HCT116 (cell line): ENCODE measurements around the gene CERS6. TPM values are rescaled to one million over a fixed set of nuclear protein-coding genes. Genes with fewer than 3 reads are reported as not detected.

Experiments
- ATAC-seq: fragments of 200-7000 bp; cut with Tn5 transposase; 2 replicates; pipeline ENCODE4 v1.9.1; 2020; ENCODE audit warnings: mild to moderate bottlenecking, moderate library complexity
- BruUV-seq: library from RNA; stranded (reverse); fragments of 400-500 nt; replicated peaks from 2 replicates; lab custom pipeline; 2021; lab: Mats Ljungman, UMichigan
- CTCF ChIA-PET: fragments of 300-600 bp; sonication (Branson Sonifier 250); formaldehyde crosslinking; loops from one replicate; lab custom pipeline; 2021; ENCODE audit warnings: antibody characterized with exemption; lab: Charles Lee
- POLR2A ChIA-PET: fragments of 300-600, 350-600 bp; sonication (Branson Sonifier 250); formaldehyde crosslinking; loops from one replicate; lab custom pipeline; 2021; ENCODE audit warnings: antibody characterized with exemption; lab: Charles Lee
- RAD21 ChIA-PET, 2 experiments: fragments of 300-600 bp; sonication (Branson Sonifier 250); formaldehyde crosslinking; loops; one replicate each; lab custom pipeline; 2023; ENCODE audit warnings: low total read pairs in 2 of 2; ENCODE audit not compliant: uncharacterized antibody in 2 of 2, unreplicated experiment in 2 of 2, low non-redundant PET in 1 of 2; lab: Charles Lee
- DNase-seq: peaks from one replicate; pipeline ENCODE4 v3.0.0-alpha.2; 2010; ENCODE audit warnings: low read depth, low spot score
- H2AFZ ChIP-seq: fragments of 200-600 bp; shearing (Covaris generic), sonication (generic); 2 replicates; pipeline ENCODE4 v1.6.1; 2017; ENCODE audit warnings: low read depth, mixed run types, mixed read lengths, antibody characterized with exemption, low read length; ENCODE audit not compliant: poor library complexity, severe bottlenecking
- H3K27ac ChIP-seq: 2 replicates; pipeline ENCODE4 v1.5.1; 2012; ENCODE audit warnings: low read depth, low read length
- H3K27me3 ChIP-seq: fragments of 200-600 bp; sonication (generic); 2 replicates; pipeline ENCODE4 v1.6.1; 2016; ENCODE audit warnings: mixed run types, low read length, mixed read lengths; ENCODE audit not compliant: insufficient read depth
- H3K36me3 ChIP-seq, 2 experiments: fragments of 200-500 bp in 1 of 2; fragments of 200-600 bp in 1 of 2; sonication (Bioruptor generic) in 1 of 2; sonication (generic) in 1 of 2; 2 replicates each; pipeline versions ENCODE4 v1.5.1 to v1.6.1; 2014 to 2016; ENCODE audit warnings: low read length in 2 of 2, inconsistent platforms in 1 of 2, mixed read lengths in 1 of 2, mixed run types in 1 of 2; ENCODE audit not compliant: insufficient read depth in 2 of 2, control insufficient read depth in 1 of 2
- H3K4me1 ChIP-seq, 2 experiments: fragments of 200-600 bp in 1 of 2; sonication (generic) in 1 of 2; 2 replicates each; pipeline versions ENCODE4 v1.5.1 to v1.6.1; 2012 to 2017; ENCODE audit warnings: low read length in 2 of 2, inconsistent platforms in 1 of 2, mild to moderate bottlenecking in 1 of 2, mixed read lengths in 1 of 2, mixed run types in 1 of 2, moderate library complexity in 1 of 2; ENCODE audit not compliant: insufficient read depth in 2 of 2, control insufficient read depth in 1 of 2
- H3K4me2 ChIP-seq: fragments of 200-600 bp; sonication (generic); 2 replicates; pipeline ENCODE4 v1.6.1; 2017; ENCODE audit warnings: mixed run types, low read length, mixed read lengths
- H3K4me3 ChIP-seq, 2 experiments: fragments of 200-600 bp in 1 of 2; sonication (generic) in 1 of 2; replicated peaks in 1 of 2; 2 replicates each; pipeline ENCODE4 v1.5.1; 2011 to 2016; ENCODE audit warnings: low read length in 2 of 2, control low read depth in 1 of 2, low read depth in 1 of 2, mild to moderate bottlenecking in 1 of 2, mixed read lengths in 1 of 2, mixed run types in 1 of 2
- H3K79me2 ChIP-seq: fragments of 200-600 bp; sonication (generic); 2 replicates; pipeline ENCODE4 v1.6.1; 2017; ENCODE audit warnings: mild to moderate bottlenecking, mixed run types, low read length, moderate library complexity, mixed read lengths; ENCODE audit not compliant: insufficient read depth
- H3K9ac ChIP-seq: fragments of 200-600 bp; sonication (generic); 2 replicates; pipeline ENCODE4 v1.6.1; 2016; ENCODE audit warnings: low read length, mixed read lengths
- H3K9me2 ChIP-seq: fragments of 200-600 bp; sonication (generic), shearing (Covaris generic); 2 replicates; pipeline ENCODE4 v1.6.1; 2017; ENCODE audit warnings: mixed run types, mild to moderate bottlenecking, moderate library complexity; ENCODE audit not compliant: insufficient read depth
- H3K9me3 ChIP-seq, 2 experiments: fragments of 200-500 bp in 1 of 2; fragments of 200-600 bp in 1 of 2; sonication (Bioruptor generic) in 1 of 2; sonication (generic) in 1 of 2; 2 replicates each; pipeline ENCODE4 v1.6.1; 2014 to 2017; ENCODE audit warnings: low read length in 2 of 2, mixed read lengths in 2 of 2, inconsistent platforms in 1 of 2, low read depth in 1 of 2, mild to moderate bottlenecking in 1 of 2, mixed run types in 1 of 2, moderate library complexity in 1 of 2; ENCODE audit not compliant: control insufficient read depth in 1 of 2, insufficient read depth in 1 of 2
- H4K20me1 ChIP-seq: fragments of 200-600 bp; sonication (generic), shearing (Covaris generic); 2 replicates; pipeline ENCODE4 v1.6.1; 2017; ENCODE audit warnings: mixed run types, mild to moderate bottlenecking, moderate library complexity; ENCODE audit not compliant: insufficient read depth
- CEBPB ChIP-seq: IDR thresholded peaks from 2 replicates; pipeline ENCODE4 v1.6.1; 2012; ENCODE audit warnings: low read depth
- EZH2 ChIP-seq: fragments of 200-600 bp; sonication (generic); IDR thresholded peaks from 2 replicates; pipeline ENCODE4 v1.6.1; 2017; ENCODE audit warnings: antibody characterized with exemption, mixed run types
- FOSL1 ChIP-seq: IDR thresholded peaks from 2 replicates; pipeline ENCODE4 v1.6.1; 2012; ENCODE audit warnings: low read depth
- JUND ChIP-seq: IDR thresholded peaks from 2 replicates; pipeline ENCODE4 v1.6.1; 2012
- POLR2A ChIP-seq: IDR thresholded peaks from 2 replicates; pipeline ENCODE4 v1.7.0; 2011; ENCODE audit warnings: borderline replicate concordance; ENCODE audit not compliant: insufficient read depth, insufficient read length; ENCODE audit errors: extremely low read depth
- POLR2AphosphoS5 ChIP-seq: IDR thresholded peaks from 2 replicates; pipeline ENCODE4 v1.6.1; 2011; ENCODE audit warnings: mild to moderate bottlenecking, low read depth, low read length, moderate library complexity
- SRF ChIP-seq: IDR thresholded peaks from 2 replicates; pipeline ENCODE4 v1.6.1; 2012; ENCODE audit warnings: low read depth
- YY1 ChIP-seq: IDR thresholded peaks from 2 replicates; pipeline ENCODE4 v1.6.1; 2011; ENCODE audit warnings: low read length, low read depth, moderate library complexity, mild to moderate bottlenecking; ENCODE audit not compliant: insufficient replicate concordance; ENCODE audit errors: extremely low read depth
- ZNF274 ChIP-seq: fragments of 200-500 bp; sonication (Bioruptor generic); IDR thresholded peaks from 2 replicates; pipeline ENCODE4 v1.6.1; 2014; ENCODE audit warnings: mild to moderate bottlenecking, low read depth, low read length, inconsistent platforms
- intact Hi-C: fragments of 100-400 bp; cut with micrococcal nuclease; formaldehyde crosslinking; loops from 2 replicates; pipeline ENCODE4 v1.10.0; 2022
- total RNA-seq: library from RNA; stranded (reverse); gene quantifications from one replicate; pipeline ENCODE4 v1.2.1, GENCODE V29; 2021; ENCODE audit not compliant: unreplicated experiment
- TF ChIP-seq, protein P1 (sequence below): IDR thresholded peaks from 2 replicates; pipeline ENCODE4 v1.6.1; 2012
- TF ChIP-seq, protein P2 (sequence below), 3 experiments: fragments of 200-600 bp in 1 of 3; sonication (generic) in 1 of 3; IDR thresholded peaks in 2 of 3; conservative IDR thresholded peaks in 1 of 3; 2 replicates each; pipeline ENCODE4 v1.5.1; 2012 to 2017; ENCODE audit warnings: low read depth in 2 of 3, low read length in 2 of 3, antibody characterized with exemption in 1 of 3, borderline replicate concordance in 1 of 3, control low read depth in 1 of 3, mild to moderate bottlenecking in 1 of 3, mixed read lengths in 1 of 3, mixed run types in 1 of 3, moderate library complexity in 1 of 3; ENCODE audit not compliant: insufficient read depth in 1 of 3

Gene CERS6
- total RNA-seq, 1 experiment from 2014 or later: 37.0 TPM

DNA sequence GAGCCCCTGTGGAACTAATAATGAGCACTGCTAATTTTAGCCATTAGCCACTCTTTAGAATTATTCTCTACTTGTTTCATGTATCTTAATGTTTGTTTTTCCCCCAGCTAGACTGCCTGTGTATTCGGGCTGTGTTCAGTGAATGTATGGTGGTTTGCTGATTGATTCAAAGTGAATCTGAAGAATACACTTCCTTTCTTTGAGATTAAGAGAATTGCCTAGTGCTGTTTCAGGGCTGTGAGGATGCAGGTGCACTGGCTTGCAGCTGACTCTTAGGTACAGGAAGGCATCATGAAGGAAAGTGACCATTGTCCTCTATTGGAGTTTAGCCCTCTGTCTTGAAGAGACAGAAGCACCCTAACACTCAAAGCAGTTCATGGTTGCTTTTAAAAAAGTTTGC is 138.7 kb downstream of the CERS6 start:
- ChIA-PET CTCF (no interaction called here), POLR2A (no interaction called here), RAD21 (no interaction called here)
- peaks cover 3 to 20% of the 10 kb centered on the region in 2 experiments; a peak in 3 of 4 replicates for H3K4me1 ChIP-seq
- no peaks in the 10 kb centered on the region for H3K9me2 ChIP-seq
- H3K9me3 ChIP-seq: no peaks in the 10 kb centered on the region
- no peak overlapping the region for H3K27ac ChIP-seq
- no peak overlapping the region for H2AFZ ChIP-seq
- no peak overlapping the region for H3K9ac ChIP-seq
- BruUV-seq: no TSS peak
- DNase-seq (no peak), ATAC-seq (no peak)
- TF ChIP-seq, protein P1, sequence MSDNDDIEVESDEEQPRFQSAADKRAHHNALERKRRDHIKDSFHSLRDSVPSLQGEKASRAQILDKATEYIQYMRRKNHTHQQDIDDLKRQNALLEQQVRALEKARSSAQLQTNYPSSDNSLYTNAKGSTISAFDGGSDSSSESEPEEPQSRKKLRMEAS: no peak
- TF ChIP-seq, protein P2, sequence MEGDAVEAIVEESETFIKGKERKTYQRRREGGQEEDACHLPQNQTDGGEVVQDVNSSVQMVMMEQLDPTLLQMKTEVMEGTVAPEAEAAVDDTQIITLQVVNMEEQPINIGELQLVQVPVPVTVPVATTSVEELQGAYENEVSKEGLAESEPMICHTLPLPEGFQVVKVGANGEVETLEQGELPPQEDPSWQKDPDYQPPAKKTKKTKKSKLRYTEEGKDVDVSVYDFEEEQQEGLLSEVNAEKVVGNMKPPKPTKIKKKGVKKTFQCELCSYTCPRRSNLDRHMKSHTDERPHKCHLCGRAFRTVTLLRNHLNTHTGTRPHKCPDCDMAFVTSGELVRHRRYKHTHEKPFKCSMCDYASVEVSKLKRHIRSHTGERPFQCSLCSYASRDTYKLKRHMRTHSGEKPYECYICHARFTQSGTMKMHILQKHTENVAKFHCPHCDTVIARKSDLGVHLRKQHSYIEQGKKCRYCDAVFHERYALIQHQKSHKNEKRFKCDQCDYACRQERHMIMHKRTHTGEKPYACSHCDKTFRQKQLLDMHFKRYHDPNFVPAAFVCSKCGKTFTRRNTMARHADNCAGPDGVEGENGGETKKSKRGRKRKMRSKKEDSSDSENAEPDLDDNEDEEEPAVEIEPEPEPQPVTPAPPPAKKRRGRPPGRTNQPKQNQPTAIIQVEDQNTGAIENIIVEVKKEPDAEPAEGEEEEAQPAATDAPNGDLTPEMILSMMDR (IDR thresholded peaks at IDR 0.05 in 2 of 3, conservative IDR thresholded peaks at IDR 0.05 in 1 of 3; ENCODE audit: borderline replicate concordance in 1 of 3, insufficient read depth in 1 of 3, low read depth in 2 of 3, low read length in 2 of 3): no peak
- TF ChIP-seq ZNF274 (no peak), CEBPB (no peak), JUND (no peak), POLR2A (no peak), SRF (no peak), POLR2AphosphoS5 (no peak), FOSL1 (no peak), YY1 (no peak), EZH2 (no peak)
- peaks cover 11% of the 10 kb centered on the region; the same call in 1 of the 2 replicates for H3K79me2 ChIP-seq
- intact Hi-C loops: no loop called here
- no peaks in the 10 kb centered on the region for H4K20me1 ChIP-seq
- H3K27me3 ChIP-seq: no peaks in the 10 kb centered on the region
- no peak overlapping the region for H3K4me2 ChIP-seq
- no peaks in the 10 kb centered on the region for H3K36me3 ChIP-seq
- no peak overlapping the region for H3K4me3 ChIP-seq
